Brain pericyte (primary cell): ENCODE data around the gene JAKMIP3.

Experiments used
- DNase-seq: peaks from one replicate; pipeline ENCODE4 v3.0.0-alpha.2; 2012; ENCODE audit warnings: low read depth, low spot score

The JAKMIP3 gene

GRCh38 chr10:132097609-132098377 is 32.0 kb downstream of the JAKMIP3 start:
- DNase-seq, result no peak

- no peak for DNase-seq
These were observed 33.0 kb downstream of the JAKMIP3 start for GRCh38 chr10:132098539-132099388.

- DNase-seq, result no peak
These were observed 33.8 kb downstream of the JAKMIP3 start for GRCh38 chr10:132099389-132100090.

- no peak for DNase-seq
These were observed 34.3 kb downstream of the JAKMIP3 start for GRCh38 chr10:132100091-132100481.

GRCh38 chr10:132100556-132101349 is 35.0 kb downstream of the JAKMIP3 start:
- DNase-seq, result no peak

GRCh38 chr10:132101529-132101928 is 35.8 kb downstream of the JAKMIP3 start:
- DNase-seq, result no peak

GRCh38 chr10:132102071-132102716 is 36.4 kb downstream of the JAKMIP3 start:
- DNase-seq, result no peak

- DNase-seq, result no peak
These were observed 37.0 kb downstream of the JAKMIP3 start for GRCh38 chr10:132102717-132103110.

- no peak for DNase-seq
These were observed 37.6 kb downstream of the JAKMIP3 start for GRCh38 chr10:132103116-132103910.

GRCh38 chr10:132104062-132104461 is 38.3 kb downstream of the JAKMIP3 start:
- no peak for DNase-seq

GRCh38 chr10:132104471-132105301 is 38.9 kb downstream of the JAKMIP3 start:
- DNase-seq, result no peak

GRCh38 chr10:132105302-132105995 is 39.7 kb downstream of the JAKMIP3 start:
- no peak for DNase-seq

GRCh38 chr10:132106431-132106830 is 40.7 kb downstream of the JAKMIP3 start:
- no peak for DNase-seq

GRCh38 chr10:132107186-132107948 is 41.6 kb downstream of the JAKMIP3 start:
- no peak for DNase-seq

GRCh38 chr10:132107949-132108877 is 42.5 kb downstream of the JAKMIP3 start:
- DNase-seq, result no peak

- no peak for DNase-seq
These were observed 43.8 kb downstream of the JAKMIP3 start for GRCh38 chr10:132109341-132110110.
